K562 (cell line): ENCODE data around the gene CEND1. TPM values are rescaled to one million over a fixed set of nuclear protein-coding genes. Genes with fewer than 3 reads are reported as not detected.

ENCODE experiments used
- EWSR1 ChIP-seq: fragments of 450-650 bp; IDR thresholded peaks from 2 replicates; pipeline ENCODE4 v1.6.1; 2018; ENCODE audit warnings: borderline replicate concordance, mild to moderate bottlenecking, low read depth, moderate library complexity; ENCODE audit not compliant: partially characterized antibody
- FOXM1 ChIP-seq, 2 experiments: fragments of 450-650 bp in 1 of 2; sonication (generic) in 1 of 2; formaldehyde crosslinking in 1 of 2; IDR thresholded peaks; 2 replicates each; pipeline versions ENCODE4 v1.6.1 to v1.9.0; 2017 to 2022; ENCODE audit warnings: low read depth in 2 of 2, mild to moderate bottlenecking in 2 of 2, missing genetic modification reagents in 1 of 2, moderate library complexity in 1 of 2
- GABPB2 ChIP-seq: fragments of 250-450 bp; sonication (Bioruptor Pico); conservative IDR thresholded peaks from 2 replicates; pipeline ENCODE4 v1.5.1; 2021; ENCODE audit warnings: mild to moderate bottlenecking
- JUND ChIP-seq, 2 experiments: IDR thresholded peaks; 2 replicates in 1 of 2; 3 replicates in 1 of 2; pipeline ENCODE4 v1.6.1; 2011; ENCODE audit warnings: borderline replicate concordance in 2 of 2, low read depth in 2 of 2, low read length in 2 of 2, improper control_type of control experiment in 1 of 2, missing biosample characterization in 1 of 2, missing genetic modification characterization in 1 of 2, missing genetic modification reagents in 1 of 2
- KLF16 ChIP-seq: IDR thresholded peaks from 2 replicates; pipeline ENCODE4 v1.6.1; 2016; ENCODE audit warnings: antibody characterized with exemption
- MTA2 ChIP-seq: fragments of 450-650 bp; IDR thresholded peaks from 2 replicates; pipeline ENCODE4 v1.6.1; 2016; ENCODE audit warnings: low read depth
- RAD21 ChIP-seq, 2 experiments: fragments of 250-450 bp in 1 of 2; fragments of 450-650 bp in 1 of 2; sonication (Bioruptor Pico) in 1 of 2; formaldehyde crosslinking in 1 of 2; IDR thresholded peaks in 1 of 2; conservative IDR thresholded peaks in 1 of 2; 2 replicates each; pipeline versions ENCODE4 v1.4.0 to v1.8.0; 2020 to 2022; ENCODE audit warnings: mild to moderate bottlenecking in 2 of 2, moderate library complexity in 1 of 2
- RBM34 ChIP-seq: fragments of 200-400 bp; formaldehyde crosslinking; IDR thresholded peaks from 2 replicates; pipeline ENCODE4 v1.6.1; 2018; ENCODE audit warnings: low read length, borderline replicate concordance; ENCODE audit not compliant: insufficient read depth
- YY1 ChIP-seq, 3 experiments: IDR thresholded peaks; 2 replicates each; pipeline ENCODE4 v1.6.1; 2011; ENCODE audit warnings: low read length in 2 of 3, mild to moderate bottlenecking in 2 of 3, moderate library complexity in 2 of 3, borderline replicate concordance in 1 of 3, control low read depth in 1 of 3, low read depth in 1 of 3; ENCODE audit not compliant: insufficient read depth in 3 of 3, insufficient replicate concordance in 2 of 3, control insufficient read depth in 1 of 3, insufficient read length in 1 of 3; ENCODE audit errors: extremely low read depth in 1 of 3
- polyA plus RNA-seq, 8 experiments: library from polyadenylated mRNA; depleted of rRNA in 4 of 8; stranded (reverse) in 5 of 8; unstranded in 3 of 8; fragments of >200 nt; fragmentation: Nextera tagmentation in 2 of 8; fragmentation: Illumina TruSeq in 1 of 8; extraction: Ambion mirVana in 2 of 8; extraction: Trizol in 1 of 8; gene quantifications; 2 replicates each; pipeline versions ENCODE4 v1.2.1 to v1.2.3, GENCODE V29; 2011 to 2014; ENCODE audit warnings: inconsistent platforms in 1 of 8, missing spikeins in 1 of 8
- total RNA-seq, 7 experiments: library from RNA; depleted of rRNA in 6 of 7; stranded (reverse); fragments of >200 nt in 6 of 7; fragmentation: Illumina TruSeq in 2 of 7; extraction: Trizol in 2 of 7; gene quantifications; 2 replicates each; pipeline versions ENCODE4 v1.2.1 to v1.2.3, GENCODE V29; 2011 to 2021; ENCODE audit warnings: low replicate concordance in 1 of 7
- TF ChIP-seq, protein P1 (sequence below), 2 experiments: fragments of 450-650 bp in 1 of 2; sonication (generic) in 1 of 2; formaldehyde crosslinking; conservative IDR thresholded peaks; 2 replicates each; pipeline versions ENCODE4 v1.4.0 to v1.8.1; 2020 to 2022; ENCODE audit warnings: mild to moderate bottlenecking in 1 of 2, missing genetic modification reagents in 1 of 2
- TF ChIP-seq, protein P2 (sequence below): sonication (generic); formaldehyde crosslinking; IDR thresholded peaks from 2 replicates; pipeline ENCODE4 v1.9.0; 2022; ENCODE audit warnings: mild to moderate bottlenecking, missing genetic modification reagents
- TF ChIP-seq, protein P3 (sequence below): sonication (generic); formaldehyde crosslinking; IDR thresholded peaks from 2 replicates; pipeline ENCODE4 v1.8.0; 2022; ENCODE audit warnings: mild to moderate bottlenecking, missing genetic modification reagents

The CEND1 gene
- total and polyA plus RNA-seq, 9 of the 15 experiments (the other 6 are each of a cell fraction or from before 2014, with no cell fraction given): 0.13 to 0.18 (median 0.16) TPM; not detected in 6

DNA sequence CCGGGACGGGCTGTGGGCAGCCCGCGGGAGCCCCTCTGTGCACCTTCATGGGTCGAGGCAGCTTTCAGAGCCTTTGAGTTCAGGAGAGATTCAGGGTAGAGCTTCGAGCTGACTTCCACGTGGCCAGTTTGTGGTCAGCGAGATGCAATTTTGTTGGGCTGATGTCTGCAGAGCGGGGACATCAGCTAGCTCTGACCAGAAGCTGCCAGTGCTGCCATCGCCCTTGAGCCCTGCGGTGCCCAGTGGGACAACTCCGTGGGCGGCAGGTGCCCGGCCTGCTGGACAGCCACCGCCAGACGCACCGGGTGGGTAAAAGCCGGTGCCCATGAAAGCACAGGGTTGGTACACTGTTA, 41.9 kb downstream of the CEND1 start (continued):
- TF ChIP-seq EWSR1 (no peak), FOXM1 (IDR thresholded peaks at IDR 0.05; ENCODE audit: low read depth) (no peak), FOXM1 (CRISPR knock-in tag; IDR thresholded peaks at IDR 0.05; ENCODE audit: low read depth) (0 out of 2 replicates have a peak, but pooled peaks have one; percentile 10), RAD21 (CRISPR knock-in tag; conservative IDR thresholded peaks at IDR 0.05 in 1 of 2, IDR thresholded peaks at IDR 0.05 in 1 of 2) (no peak), GABPB2 (CRISPR knock-in tag) (0 out of 2 replicates have a peak, but pooled peaks have one; percentile 49), MTA2 (no peak), KLF16 (no peak), RBM34 (no peak), JUND (IDR thresholded peaks at IDR 0.05; ENCODE audit: borderline replicate concordance, low read depth, low read length) (no peak), JUND (tag; IDR thresholded peaks at IDR 0.05; ENCODE audit: borderline replicate concordance, low read depth, low read length) (no peak), YY1 (IDR thresholded peaks at IDR 0.05; ENCODE audit: borderline replicate concordance in 1 of 3, control insufficient read depth in 1 of 3, extremely low read depth in 1 of 3, insufficient read depth in 3 of 3, insufficient read length in 1 of 3, insufficient replicate concordance in 2 of 3, low read depth in 1 of 3, low read length in 2 of 3) (peak in 1 of 3 experiments; percentile 15)
- TF ChIP-seq, protein P1, sequence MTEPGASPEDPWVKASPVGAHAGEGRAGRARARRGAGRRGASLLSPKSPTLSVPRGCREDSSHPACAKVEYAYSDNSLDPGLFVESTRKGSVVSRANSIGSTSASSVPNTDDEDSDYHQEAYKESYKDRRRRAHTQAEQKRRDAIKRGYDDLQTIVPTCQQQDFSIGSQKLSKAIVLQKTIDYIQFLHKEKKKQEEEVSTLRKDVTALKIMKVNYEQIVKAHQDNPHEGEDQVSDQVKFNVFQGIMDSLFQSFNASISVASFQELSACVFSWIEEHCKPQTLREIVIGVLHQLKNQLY (CRISPR knock-in tag; conservative IDR thresholded peaks at IDR 0.05): no peak
- TF ChIP-seq, protein P2, sequence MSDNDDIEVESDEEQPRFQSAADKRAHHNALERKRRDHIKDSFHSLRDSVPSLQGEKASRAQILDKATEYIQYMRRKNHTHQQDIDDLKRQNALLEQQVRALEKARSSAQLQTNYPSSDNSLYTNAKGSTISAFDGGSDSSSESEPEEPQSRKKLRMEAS: peak; percentile 71
- TF ChIP-seq, protein P3, sequence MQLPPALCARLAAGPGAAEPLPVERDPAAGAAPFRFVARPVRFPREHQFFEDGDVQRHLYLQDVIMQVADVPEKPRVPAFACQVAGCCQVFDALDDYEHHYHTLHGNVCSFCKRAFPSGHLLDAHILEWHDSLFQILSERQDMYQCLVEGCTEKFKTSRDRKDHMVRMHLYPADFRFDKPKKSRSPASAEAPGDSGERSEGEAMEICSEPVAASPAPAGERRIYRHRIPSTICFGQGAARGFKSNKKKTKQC: 0 out of 2 replicates have a peak, but pooled peaks have one; percentile 13
